MM.1S (cell line): Measurements from ENCODE around the gene TBC1D16.

Source experiments
- DNase-seq: peaks from one replicate; pipeline ENCODE4 v3.0.0-alpha.2; 2015
- H2AFZ ChIP-seq: fragments of 300-600 bp; sonication (generic); 2 replicates; pipeline ENCODE4 v1.6.0; 2016; ENCODE audit warnings: antibody characterized with exemption, low read length
- H3F3A ChIP-seq: fragments of 300-600 bp; sonication (generic); 2 replicates; pipeline ENCODE4 v1.6.1; 2016; ENCODE audit warnings: mild to moderate bottlenecking, antibody characterized with exemption, low read length, moderate library complexity, mixed read lengths; ENCODE audit not compliant: insufficient read depth
- H3K27ac ChIP-seq: fragments of 300-600 bp; sonication (generic); 2 replicates; pipeline ENCODE4 v1.5.1; 2016; ENCODE audit warnings: mild to moderate bottlenecking, low read length
- H3K27me3 ChIP-seq: fragments of 300-600 bp; sonication (generic); replicated peaks from 2 replicates; pipeline ENCODE4 v1.6.0; 2016; ENCODE audit warnings: low read length; ENCODE audit not compliant: insufficient read depth
- H3K36me3 ChIP-seq: fragments of 300-600 bp; sonication (generic); replicated peaks from 2 replicates; pipeline ENCODE4 v1.6.1; 2016; ENCODE audit warnings: mild to moderate bottlenecking, low read length, mixed read lengths; ENCODE audit not compliant: insufficient read depth
- H3K4me1 ChIP-seq: fragments of 300-600 bp; sonication (generic); 2 replicates; pipeline ENCODE4 v1.6.1; 2016; ENCODE audit warnings: low read length, mixed read lengths
- H3K4me2 ChIP-seq: fragments of 300-600 bp; sonication (generic); 2 replicates; pipeline ENCODE4 v1.6.0; 2016; ENCODE audit warnings: low read depth, low read length
- H3K4me3 ChIP-seq: fragments of 300-600 bp; sonication (generic); 2 replicates; pipeline ENCODE4 v1.5.1; 2016; ENCODE audit warnings: low read length, mixed read lengths
- H3K79me2 ChIP-seq: fragments of 300-600 bp; sonication (generic); 2 replicates; pipeline ENCODE4 v1.6.1; 2016; ENCODE audit warnings: mixed run types, low read length, mixed read lengths
- H3K9ac ChIP-seq: fragments of 300-600 bp; sonication (generic); 2 replicates; pipeline ENCODE4 v1.6.1; 2016; ENCODE audit warnings: low read length, mixed read lengths
- H3K9me2 ChIP-seq: fragments of 300-600 bp; sonication (generic); replicated peaks from 2 replicates; pipeline ENCODE4 v1.6.1; 2016; ENCODE audit warnings: mild to moderate bottlenecking, low read length, mixed read lengths; ENCODE audit not compliant: insufficient read depth
- H3K9me3 ChIP-seq: fragments of 300-600 bp; sonication (generic); replicated peaks from 2 replicates; pipeline ENCODE4 v1.6.1; 2016; ENCODE audit warnings: mild to moderate bottlenecking, low read length, mixed read lengths; ENCODE audit not compliant: insufficient read depth
- H4K20me1 ChIP-seq: fragments of 300-600 bp; sonication (generic); 2 replicates; pipeline ENCODE4 v1.6.1; 2016; ENCODE audit warnings: mild to moderate bottlenecking, low read length, moderate library complexity, mixed read lengths; ENCODE audit not compliant: insufficient read depth
- EZH2 ChIP-seq: fragments of 300-600 bp; sonication (generic); optimal IDR thresholded peaks from 2 replicates; pipeline ENCODE3; 2017; ENCODE audit warnings: low read depth, mild to moderate bottlenecking, antibody characterized with exemption, low read length, mixed read lengths
- EZH2phosphoT487 ChIP-seq: fragments of 300-600 bp; sonication (generic); IDR thresholded peaks from 2 replicates; pipeline ENCODE4 v1.6.1; 2018; ENCODE audit warnings: antibody characterized with exemption, low read length
- TF ChIP-seq, protein P1 (sequence below): fragments of 300-600 bp; sonication (generic); IDR thresholded peaks from 2 replicates; pipeline ENCODE4 v1.5.1; 2016; ENCODE audit warnings: antibody characterized with exemption, low read length, mixed read lengths

The TBC1D16 gene

DNA sequence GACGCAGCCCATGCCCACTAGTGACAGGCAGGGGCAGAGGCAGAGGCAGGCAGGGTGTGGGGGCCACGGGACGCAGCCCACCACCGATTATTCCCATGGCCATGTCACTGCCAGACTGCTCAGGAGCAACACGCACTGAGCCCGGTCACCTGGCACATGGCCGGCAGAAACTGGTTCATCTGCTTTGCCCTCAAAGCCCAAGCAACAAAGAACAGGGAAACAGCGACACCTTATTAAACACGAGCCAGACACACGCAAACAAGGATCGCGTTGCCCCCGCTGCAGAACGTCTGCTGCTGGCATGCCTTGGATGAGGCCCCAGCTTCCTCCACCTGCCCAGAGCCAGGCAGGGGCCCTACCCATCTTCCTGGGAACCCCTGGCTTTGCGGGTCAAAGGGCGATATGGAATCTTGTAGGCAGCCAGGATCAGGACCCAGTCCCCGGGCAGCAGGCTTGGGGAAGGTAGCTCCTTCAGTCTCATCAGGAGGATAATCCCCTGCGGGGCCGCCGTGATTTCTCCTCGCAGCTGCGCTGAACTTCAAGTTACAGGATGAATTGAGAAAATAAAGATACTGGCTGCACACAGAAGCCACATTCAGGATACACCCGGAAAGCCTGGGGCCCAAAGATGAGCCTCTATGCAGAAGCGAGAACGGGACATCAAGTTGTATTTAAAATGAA is 4.8 kb downstream of the TBC1D16 start:
- no peak overlapping the region for H2AFZ ChIP-seq
- TF ChIP-seq, protein P1, sequence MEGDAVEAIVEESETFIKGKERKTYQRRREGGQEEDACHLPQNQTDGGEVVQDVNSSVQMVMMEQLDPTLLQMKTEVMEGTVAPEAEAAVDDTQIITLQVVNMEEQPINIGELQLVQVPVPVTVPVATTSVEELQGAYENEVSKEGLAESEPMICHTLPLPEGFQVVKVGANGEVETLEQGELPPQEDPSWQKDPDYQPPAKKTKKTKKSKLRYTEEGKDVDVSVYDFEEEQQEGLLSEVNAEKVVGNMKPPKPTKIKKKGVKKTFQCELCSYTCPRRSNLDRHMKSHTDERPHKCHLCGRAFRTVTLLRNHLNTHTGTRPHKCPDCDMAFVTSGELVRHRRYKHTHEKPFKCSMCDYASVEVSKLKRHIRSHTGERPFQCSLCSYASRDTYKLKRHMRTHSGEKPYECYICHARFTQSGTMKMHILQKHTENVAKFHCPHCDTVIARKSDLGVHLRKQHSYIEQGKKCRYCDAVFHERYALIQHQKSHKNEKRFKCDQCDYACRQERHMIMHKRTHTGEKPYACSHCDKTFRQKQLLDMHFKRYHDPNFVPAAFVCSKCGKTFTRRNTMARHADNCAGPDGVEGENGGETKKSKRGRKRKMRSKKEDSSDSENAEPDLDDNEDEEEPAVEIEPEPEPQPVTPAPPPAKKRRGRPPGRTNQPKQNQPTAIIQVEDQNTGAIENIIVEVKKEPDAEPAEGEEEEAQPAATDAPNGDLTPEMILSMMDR, result no peak
- TF ChIP-seq EZH2phosphoT487, result no peak
- no peak for TF ChIP-seq EZH2
- H3K36me3 ChIP-seq, result no peaks in the 10 kb centered on the region
- peaks cover 94% of the 10 kb centered on the region for H3K27me3 ChIP-seq
- H3K4me3 ChIP-seq, result no peak overlapping the region
- no peaks in the 10 kb centered on the region for H3K4me1 ChIP-seq
- no peak overlapping the region for H3K27ac ChIP-seq
- no peaks in the 10 kb centered on the region for H3K9me2 ChIP-seq
- no peaks in the 10 kb centered on the region for H3K79me2 ChIP-seq
- H4K20me1 ChIP-seq, result no peaks in the 10 kb centered on the region
- H3K9ac ChIP-seq, result no peak overlapping the region
- no peak for DNase-seq
- H3K4me2 ChIP-seq, result no peak overlapping the region
- no peaks in the 10 kb centered on the region for H3K9me3 ChIP-seq
- no peaks in the 10 kb centered on the region for H3F3A ChIP-seq

DNA sequence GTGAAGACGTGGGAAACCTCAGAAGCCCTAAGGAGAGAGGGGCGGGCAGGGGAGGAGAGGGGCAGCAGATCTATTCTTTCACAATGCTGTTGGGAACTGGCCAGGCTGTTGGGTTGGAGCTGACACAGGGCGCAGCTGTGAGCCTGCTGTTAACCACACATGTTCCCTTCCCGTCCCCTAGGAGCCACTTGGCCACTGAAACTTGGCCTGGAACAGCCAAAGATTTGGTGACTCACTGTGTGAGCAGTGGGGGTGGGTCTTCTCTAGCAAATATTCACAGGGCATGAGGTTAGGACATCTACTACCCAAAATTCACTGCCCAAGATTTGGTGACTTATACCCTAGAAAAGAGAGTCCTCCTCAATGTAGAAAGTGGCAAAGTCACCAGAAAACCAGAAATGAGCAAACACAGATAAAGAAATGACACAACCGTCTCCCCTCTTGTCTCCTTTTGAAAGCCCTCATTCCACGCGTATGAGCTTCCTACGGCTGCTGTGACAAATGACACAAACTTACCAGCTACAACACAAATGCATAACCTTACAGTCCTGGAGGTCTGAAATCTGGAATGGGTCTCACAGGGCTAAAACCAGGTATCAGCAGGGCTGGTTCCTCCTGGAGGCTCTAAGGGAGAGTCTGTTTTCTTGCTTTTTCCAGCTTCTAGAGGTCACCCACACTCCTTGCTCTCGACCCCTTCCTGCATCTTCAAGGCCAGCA is 6.3 kb downstream of the TBC1D16 start:
- Histone ChIP-seq H3F3A (no peaks in the 10 kb centered on the region), H3K27me3 (peaks cover 88% of the 10 kb centered on the region), H3K4me1 (no peaks in the 10 kb centered on the region), H3K9ac (no peak overlapping the region), H3K36me3 (no peaks in the 10 kb centered on the region), H3K4me2 (no peak overlapping the region), H3K79me2 (no peaks in the 10 kb centered on the region), H3K9me3 (no peaks in the 10 kb centered on the region), H3K4me3 (no peak overlapping the region), H3K27ac (no peak overlapping the region), H3K9me2 (no peaks in the 10 kb centered on the region), H2AFZ (no peak overlapping the region), H4K20me1 (no peaks in the 10 kb centered on the region)
- DNase-seq, result no peak
- TF ChIP-seq EZH2 (no peak), EZH2phosphoT487 (no peak)
- TF ChIP-seq, protein P1, result no peak

DNA sequence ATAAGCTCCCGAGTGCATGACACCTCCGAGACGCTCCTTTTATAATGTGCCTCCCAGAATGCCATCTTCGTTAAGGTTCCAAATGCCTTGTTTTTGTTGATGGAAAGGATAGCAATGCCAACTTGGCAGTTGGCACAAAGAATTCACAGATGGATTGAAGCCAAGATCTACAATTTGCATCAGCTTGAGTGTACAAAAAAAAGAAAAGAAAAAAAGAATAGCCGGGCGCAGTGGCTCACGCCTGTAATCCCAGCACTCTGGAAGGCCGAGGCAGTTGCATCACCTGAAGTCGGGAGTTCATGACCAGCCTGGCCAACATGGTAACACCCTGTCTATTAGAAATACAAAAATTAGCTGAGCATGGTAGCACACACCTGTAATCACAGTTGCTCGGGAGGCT is 7.6 kb downstream of the TBC1D16 start:
- H3K9me2 ChIP-seq, result no peaks in the 10 kb centered on the region
- H3K36me3 ChIP-seq, result no peaks in the 10 kb centered on the region
- H3F3A ChIP-seq, result no peaks in the 10 kb centered on the region
- H3K79me2 ChIP-seq, result no peaks in the 10 kb centered on the region
- H3K27ac ChIP-seq, result no peak overlapping the region
- no peak overlapping the region for H3K4me2 ChIP-seq
- H4K20me1 ChIP-seq, result no peaks in the 10 kb centered on the region
- DNase-seq, result no peak
- H3K4me3 ChIP-seq, result no peak overlapping the region
- no peaks in the 10 kb centered on the region for H3K9me3 ChIP-seq
- no peak overlapping the region for H2AFZ ChIP-seq
- no peak overlapping the region for H3K9ac ChIP-seq
- no peaks in the 10 kb centered on the region for H3K4me1 ChIP-seq
- TF ChIP-seq EZH2 (no peak), EZH2phosphoT487 (no peak)
- TF ChIP-seq, protein P1, result no peak
- peaks cover 74% of the 10 kb centered on the region for H3K27me3 ChIP-seq
